Esophagus muscularis mucosa (tissue), 4 donors: ENCODE data around the gene DIP2C. TPM values are rescaled to one million over a fixed set of nuclear protein-coding genes. Genes with fewer than 3 reads are reported as not detected.
A peak's percentile ranks its signal among the peaks of the same experiment; 100 is the strongest.

ENCODE experiments used
- DNase-seq: peaks from one replicate; pipeline ENCODE4 v3.0.0-alpha.2; 2017; ENCODE audit errors: extremely low spot score
- H3K27ac ChIP-seq, 4 donors: fragments of 200-600 bp; sonication (generic); replicated peaks in 1 of 4; 1 replicate in 3 of 4; 2 replicates in 1 of 4; pipeline ENCODE4 v1.5.1; 2016 to 2019; ENCODE audit warnings: mild to moderate bottlenecking in 1 of 4
- H3K27me3 ChIP-seq, 4 donors: fragments of 200-600 bp; sonication (generic); one replicate each; pipeline versions ENCODE4 v1.5.1 to v1.6.0; 2016 to 2019
- H3K36me3 ChIP-seq, 4 donors: fragments of 200-600 bp; sonication (generic); one replicate each; pipeline ENCODE4 v1.5.1; 2016 to 2019
- H3K4me1 ChIP-seq, 4 donors: fragments of 200-600 bp; sonication (generic); one replicate each; pipeline ENCODE4 v1.5.1; 2016 to 2019
- H3K4me3 ChIP-seq, 4 donors: fragments of 200-600 bp; sonication (generic); 1 replicate in 2 of 4; 2 replicates in 2 of 4; pipeline ENCODE4 v1.5.1; 2016 to 2019; ENCODE audit warnings: mild to moderate bottlenecking in 4 of 4, moderate library complexity in 1 of 4
- H3K9me3 ChIP-seq, 4 donors: fragments of 200-600 bp; sonication (generic); 1 replicate in 3 of 4; 2 replicates in 1 of 4; pipeline ENCODE4 v1.5.1; 2016 to 2019
- EP300 ChIP-seq: sonication (generic); formaldehyde crosslinking; IDR thresholded peaks from one replicate; pipeline ENCODE4 v1.6.1; 2017; ENCODE audit warnings: antibody characterized with exemption
- POLR2A ChIP-seq: fragments of 450-650 bp; IDR thresholded peaks from one replicate; pipeline ENCODE4 v1.6.1; 2017; ENCODE audit warnings: antibody characterized with exemption, moderate library complexity, mild to moderate bottlenecking, low read depth
- POLR2AphosphoS5 ChIP-seq, 2 donors: sonication (generic); formaldehyde crosslinking; IDR thresholded peaks; one replicate each; pipeline ENCODE4 v1.6.1; 2017; ENCODE audit warnings: antibody characterized with exemption in 2 of 2
- WGBS: methylation state at CpG from one replicate; pipeline ENCODE4 v1.1.5; 2018; 5-methylcytosine and 5-hydroxymethylcytosine counted together
- intact Hi-C: fragments of 100-400 bp; cut with DNase I; formaldehyde crosslinking; loops from one replicate; pipeline ENCODE4 v1.15.1; 2023
- total RNA-seq, 4 donors: library from RNA; depleted of rRNA; stranded (reverse); fragments of >200 nt; gene quantifications; one replicate each; pipeline versions ENCODE4 v1.1.0 to v1.2.1, GENCODE V29; 2016
- TF ChIP-seq, protein P1 (sequence below), 3 experiments: fragments of 200-600 bp in 2 of 3; fragments of 450-650 bp in 1 of 3; sonication (generic) in 2 of 3; IDR thresholded peaks; one replicate each; pipeline ENCODE4 v1.5.1; 2017 to 2019; ENCODE audit warnings: antibody characterized with exemption in 3 of 3, mild to moderate bottlenecking in 2 of 3, moderate library complexity in 1 of 3

The DIP2C gene, protein sequence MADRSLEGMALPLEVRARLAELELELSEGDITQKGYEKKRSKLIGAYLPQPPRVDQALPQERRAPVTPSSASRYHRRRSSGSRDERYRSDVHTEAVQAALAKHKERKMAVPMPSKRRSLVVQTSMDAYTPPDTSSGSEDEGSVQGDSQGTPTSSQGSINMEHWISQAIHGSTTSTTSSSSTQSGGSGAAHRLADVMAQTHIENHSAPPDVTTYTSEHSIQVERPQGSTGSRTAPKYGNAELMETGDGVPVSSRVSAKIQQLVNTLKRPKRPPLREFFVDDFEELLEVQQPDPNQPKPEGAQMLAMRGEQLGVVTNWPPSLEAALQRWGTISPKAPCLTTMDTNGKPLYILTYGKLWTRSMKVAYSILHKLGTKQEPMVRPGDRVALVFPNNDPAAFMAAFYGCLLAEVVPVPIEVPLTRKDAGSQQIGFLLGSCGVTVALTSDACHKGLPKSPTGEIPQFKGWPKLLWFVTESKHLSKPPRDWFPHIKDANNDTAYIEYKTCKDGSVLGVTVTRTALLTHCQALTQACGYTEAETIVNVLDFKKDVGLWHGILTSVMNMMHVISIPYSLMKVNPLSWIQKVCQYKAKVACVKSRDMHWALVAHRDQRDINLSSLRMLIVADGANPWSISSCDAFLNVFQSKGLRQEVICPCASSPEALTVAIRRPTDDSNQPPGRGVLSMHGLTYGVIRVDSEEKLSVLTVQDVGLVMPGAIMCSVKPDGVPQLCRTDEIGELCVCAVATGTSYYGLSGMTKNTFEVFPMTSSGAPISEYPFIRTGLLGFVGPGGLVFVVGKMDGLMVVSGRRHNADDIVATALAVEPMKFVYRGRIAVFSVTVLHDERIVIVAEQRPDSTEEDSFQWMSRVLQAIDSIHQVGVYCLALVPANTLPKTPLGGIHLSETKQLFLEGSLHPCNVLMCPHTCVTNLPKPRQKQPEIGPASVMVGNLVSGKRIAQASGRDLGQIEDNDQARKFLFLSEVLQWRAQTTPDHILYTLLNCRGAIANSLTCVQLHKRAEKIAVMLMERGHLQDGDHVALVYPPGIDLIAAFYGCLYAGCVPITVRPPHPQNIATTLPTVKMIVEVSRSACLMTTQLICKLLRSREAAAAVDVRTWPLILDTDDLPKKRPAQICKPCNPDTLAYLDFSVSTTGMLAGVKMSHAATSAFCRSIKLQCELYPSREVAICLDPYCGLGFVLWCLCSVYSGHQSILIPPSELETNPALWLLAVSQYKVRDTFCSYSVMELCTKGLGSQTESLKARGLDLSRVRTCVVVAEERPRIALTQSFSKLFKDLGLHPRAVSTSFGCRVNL (N-terminal part only)
- 10 to 100 TPM; 38.6 to 66.4 (median 55.7) TPM for total RNA-seq

DNA sequence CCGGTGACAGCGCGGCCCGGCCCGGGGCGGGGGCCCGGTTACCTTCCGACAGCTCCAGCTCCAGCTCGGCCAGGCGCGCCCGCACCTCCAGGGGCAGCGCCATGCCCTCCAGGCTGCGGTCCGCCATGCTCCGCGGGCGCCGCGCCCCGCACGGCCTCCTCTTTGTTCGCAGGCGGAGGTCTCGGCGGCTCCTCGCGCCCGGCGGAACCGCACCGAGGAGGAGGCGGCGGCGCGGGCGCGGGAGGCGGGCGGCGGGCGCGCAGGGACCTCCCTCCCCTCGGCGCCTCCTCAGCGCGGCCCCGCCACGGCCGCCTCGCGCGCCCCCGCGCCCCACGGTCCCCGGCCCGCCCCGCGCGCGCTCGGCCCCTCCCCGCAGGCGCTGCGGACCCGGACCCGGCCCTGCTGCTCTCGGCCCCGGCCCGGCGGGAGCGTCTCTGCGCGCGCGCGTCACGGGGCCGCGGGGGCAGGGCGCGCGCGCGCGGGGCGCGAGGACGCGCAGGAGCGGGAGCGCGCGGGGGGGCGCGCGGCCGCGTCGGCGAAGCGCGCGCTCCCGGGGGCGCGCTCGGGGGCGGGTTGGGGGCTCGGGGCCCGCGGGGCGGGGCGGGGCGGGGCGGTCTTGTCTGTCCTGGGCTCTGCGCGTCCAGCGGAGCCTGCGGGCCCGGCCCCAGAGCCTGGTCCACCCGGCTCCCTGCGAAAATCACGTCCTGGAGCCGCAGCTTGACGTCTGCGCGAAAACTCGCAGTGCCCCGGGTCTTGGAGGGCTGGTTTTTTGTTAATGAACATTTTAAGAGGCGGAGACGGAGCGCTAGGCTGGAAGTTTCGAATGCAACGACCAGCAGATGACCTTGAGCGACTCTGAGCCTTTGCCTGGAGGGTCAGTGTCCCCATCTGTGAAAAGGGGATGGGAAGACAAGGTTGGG lies at the start of gene DIP2C:
DIP2C (minus strand) TSS at position 217 of the 920 bp plus-strand sequence; CDS start at position 127, 90 bp downstream.
- Histone ChIP-seq H3K27ac (peak within 1 kb of the TSS; percentile 85 to 98 (median 96)), H3K4me1 (peaks cover 14 to 56% (median 48%) of the 10 kb centered on the region in 4 donors), H3K9me3 (no peaks in the 10 kb centered on the region), H3K27me3 (no peaks in the 10 kb centered on the region), H3K4me3 (peak within 1 kb of the TSS; percentile 76 to 92 (median 86)), H3K36me3 (no peaks in the 10 kb centered on the region)
- intact Hi-C loops = loop anchor here (2.0 to 10.0 kb wide), 3 partner anchors 65 to 179 kb away; no protein-coding TSS in a partner anchor
- WGBS = 0% methylated on average over 2 of the region's 137 CpGs
- peak; percentile 33 to 52 for TF ChIP-seq POLR2AphosphoS5 (IDR thresholded peaks at IDR 0.05)
- TF ChIP-seq POLR2A = peak; percentile 14
- no peak for TF ChIP-seq EP300
- TF ChIP-seq, protein P1, sequence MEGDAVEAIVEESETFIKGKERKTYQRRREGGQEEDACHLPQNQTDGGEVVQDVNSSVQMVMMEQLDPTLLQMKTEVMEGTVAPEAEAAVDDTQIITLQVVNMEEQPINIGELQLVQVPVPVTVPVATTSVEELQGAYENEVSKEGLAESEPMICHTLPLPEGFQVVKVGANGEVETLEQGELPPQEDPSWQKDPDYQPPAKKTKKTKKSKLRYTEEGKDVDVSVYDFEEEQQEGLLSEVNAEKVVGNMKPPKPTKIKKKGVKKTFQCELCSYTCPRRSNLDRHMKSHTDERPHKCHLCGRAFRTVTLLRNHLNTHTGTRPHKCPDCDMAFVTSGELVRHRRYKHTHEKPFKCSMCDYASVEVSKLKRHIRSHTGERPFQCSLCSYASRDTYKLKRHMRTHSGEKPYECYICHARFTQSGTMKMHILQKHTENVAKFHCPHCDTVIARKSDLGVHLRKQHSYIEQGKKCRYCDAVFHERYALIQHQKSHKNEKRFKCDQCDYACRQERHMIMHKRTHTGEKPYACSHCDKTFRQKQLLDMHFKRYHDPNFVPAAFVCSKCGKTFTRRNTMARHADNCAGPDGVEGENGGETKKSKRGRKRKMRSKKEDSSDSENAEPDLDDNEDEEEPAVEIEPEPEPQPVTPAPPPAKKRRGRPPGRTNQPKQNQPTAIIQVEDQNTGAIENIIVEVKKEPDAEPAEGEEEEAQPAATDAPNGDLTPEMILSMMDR (IDR thresholded peaks at IDR 0.05) = no peak
- DNase-seq = peak; percentile 92

DNA sequence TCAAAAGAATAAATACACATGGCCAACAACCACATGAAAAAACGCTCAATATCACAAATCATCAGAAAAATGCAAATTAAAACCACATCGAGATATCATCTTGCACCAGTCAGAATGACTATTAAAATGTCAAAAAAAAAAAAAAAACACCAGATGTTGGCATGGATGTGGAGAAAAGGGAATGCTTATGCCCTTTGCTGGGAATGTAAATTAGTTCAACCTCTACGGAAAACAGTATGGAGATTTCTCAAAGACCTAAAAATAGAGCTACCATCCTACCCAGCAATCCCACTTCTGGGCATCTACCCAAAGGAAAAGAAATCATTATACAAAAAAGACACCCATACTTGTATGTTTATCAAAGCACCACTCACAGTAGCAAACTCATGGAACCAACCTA lies 45.0 kb upstream of the DIP2C start:
- H3K27me3 ChIP-seq = peaks cover 0 to 4% (median 0%) of the 10 kb centered on the region in 4 donors
- WGBS = 67% methylated on average over 3 of the region's 3 CpGs
- H3K36me3 ChIP-seq = no peaks in the 10 kb centered on the region
- H3K4me1 ChIP-seq = no peaks in the 10 kb centered on the region
- TF ChIP-seq POLR2A = no peak
- no peak for TF ChIP-seq EP300
- TF ChIP-seq, protein P1 (IDR thresholded peaks at IDR 0.05) = no peak
- intact Hi-C loops = no loop called here
- no peak overlapping the region for H3K4me3 ChIP-seq
- H3K9me3 ChIP-seq = no peaks in the 10 kb centered on the region
- no peak overlapping the region for H3K27ac ChIP-seq
- DNase-seq = no peak

DNA sequence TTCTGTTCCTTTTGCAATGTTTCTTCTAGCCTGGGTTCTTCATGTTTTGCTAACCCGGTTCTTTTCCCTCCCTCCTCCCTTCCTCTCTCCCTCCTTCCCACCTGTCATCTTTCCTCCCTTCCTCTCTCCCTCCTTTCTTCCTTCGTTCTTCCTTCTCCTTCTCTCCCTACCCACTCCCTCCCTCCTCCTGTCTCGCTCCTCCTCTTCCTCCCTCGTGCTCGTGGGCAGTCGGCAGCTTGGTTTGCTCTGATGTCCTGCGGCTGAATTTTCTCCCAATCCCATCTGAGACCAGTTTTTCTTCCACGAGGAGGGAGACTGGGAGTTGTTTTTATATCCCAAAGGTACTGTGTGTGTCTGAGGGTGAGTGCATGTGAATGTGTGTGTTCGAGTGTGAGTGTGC lies 43.6 kb upstream of the DIP2C start:
- Histone ChIP-seq H3K9me3 (no peaks in the 10 kb centered on the region), H3K36me3 (no peaks in the 10 kb centered on the region), H3K4me1 (no peaks in the 10 kb centered on the region), H3K27ac (no peak overlapping the region), H3K4me3 (no peak overlapping the region), H3K27me3 (peaks cover 0 to 8% (median 0%) of the 10 kb centered on the region in 4 donors)
- WGBS = 75% methylated on average over 9 of the region's 9 CpGs
- no peak for DNase-seq
- intact Hi-C loops = no loop called here
- no peak for TF ChIP-seq POLR2A
- TF ChIP-seq EP300 = no peak
- TF ChIP-seq, protein P1 (IDR thresholded peaks at IDR 0.05) = no peak
- no peak for TF ChIP-seq POLR2AphosphoS5 (IDR thresholded peaks at IDR 0.05)
